Lung microvascular endothelial cell (primary cell): Measurements from ENCODE around the gene AKT1S1. TPM values are rescaled to one million over a fixed set of nuclear protein-coding genes. Genes with fewer than 3 reads are reported as not detected.
A peak's percentile ranks its signal among the peaks of the same experiment; 100 is the strongest.

Source experiments
- DNase-seq, 2 donors: peaks; one replicate each; pipeline versions ENCODE4 v3.0.0 to v3.0.0-alpha.2; 2010; ENCODE audit warnings: low read depth in 2 of 2
- total RNA-seq: library from RNA; depleted of rRNA; stranded (reverse); fragments of >200 nt; gene quantifications from 2 replicates; pipeline ENCODE4 v1.2.1, GENCODE V29; 2014

Gene AKT1S1
- total RNA-seq, 1 donor from 2014 or later, result 8.1 TPM

DNA sequence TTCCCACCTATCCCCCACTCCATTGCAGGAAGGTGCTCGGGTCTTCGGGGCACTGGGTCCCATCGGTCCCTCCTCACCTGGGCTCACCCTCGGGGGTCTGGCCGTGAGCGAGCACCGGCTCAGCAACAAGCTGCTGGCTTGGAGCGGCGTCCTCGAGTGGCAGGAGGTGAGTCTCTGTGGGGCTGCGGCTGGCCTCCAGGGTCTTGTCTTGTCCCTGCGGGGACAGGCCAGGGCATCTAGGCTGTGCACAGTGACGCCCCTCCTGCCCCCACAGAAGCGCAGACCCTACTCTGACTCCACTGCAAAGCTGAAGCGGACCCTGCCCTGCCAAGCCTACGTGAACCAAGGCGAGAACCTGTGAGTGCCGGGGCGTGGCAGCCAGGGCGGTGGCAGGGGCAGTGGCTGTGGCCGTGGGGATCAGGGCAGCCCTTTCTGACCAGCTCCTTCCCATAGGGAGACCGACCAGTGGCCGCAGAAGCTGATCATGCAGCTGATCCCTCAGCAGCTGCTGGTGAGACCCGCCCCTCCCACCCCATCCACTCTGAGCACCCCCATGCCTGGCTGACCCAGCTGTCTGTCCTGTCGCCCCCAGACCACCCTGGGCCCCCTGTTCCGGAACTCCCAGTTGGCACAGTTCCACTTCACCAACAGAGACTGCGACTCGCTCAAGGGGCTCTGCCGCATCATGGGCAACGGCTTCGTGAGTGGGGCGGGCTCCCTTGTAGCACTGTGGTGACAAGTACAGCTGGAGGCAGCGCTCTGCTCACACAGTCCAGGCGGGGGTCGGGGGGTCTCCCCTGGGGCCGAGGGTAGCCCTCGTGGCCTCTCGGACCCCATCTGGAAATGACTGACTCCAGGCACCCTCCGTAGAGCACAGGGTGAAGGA lies 22.5 kb downstream of the AKT1S1 start:
- no peak for DNase-seq

DNA sequence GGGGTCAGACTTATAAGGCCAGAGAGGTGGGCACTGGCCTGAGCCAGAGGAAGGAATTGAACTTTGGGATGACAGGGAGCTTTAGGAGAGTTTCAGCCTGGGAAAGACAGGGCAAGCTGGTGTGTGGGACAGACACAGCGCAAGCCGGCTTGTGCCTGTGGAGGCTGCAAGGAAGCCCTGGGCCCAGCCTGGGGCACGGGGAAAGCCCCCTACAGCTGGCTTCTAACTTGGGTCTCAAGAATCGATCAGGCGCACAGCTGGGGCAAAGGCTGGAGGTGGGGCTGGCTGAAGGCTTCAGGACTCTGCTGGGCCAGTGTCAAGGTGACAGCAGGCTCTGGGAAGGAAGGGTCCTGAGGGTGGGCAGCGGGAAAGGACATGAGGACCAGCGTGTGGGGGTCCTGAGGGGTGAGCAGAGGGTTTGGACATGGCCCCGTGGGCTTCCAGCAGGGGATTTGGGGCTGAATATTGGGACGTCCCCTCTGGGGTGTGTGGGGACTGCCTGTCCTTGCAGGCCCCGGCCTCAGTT lies 23.2 kb downstream of the AKT1S1 start:
- DNase-seq, result no peak

DNA sequence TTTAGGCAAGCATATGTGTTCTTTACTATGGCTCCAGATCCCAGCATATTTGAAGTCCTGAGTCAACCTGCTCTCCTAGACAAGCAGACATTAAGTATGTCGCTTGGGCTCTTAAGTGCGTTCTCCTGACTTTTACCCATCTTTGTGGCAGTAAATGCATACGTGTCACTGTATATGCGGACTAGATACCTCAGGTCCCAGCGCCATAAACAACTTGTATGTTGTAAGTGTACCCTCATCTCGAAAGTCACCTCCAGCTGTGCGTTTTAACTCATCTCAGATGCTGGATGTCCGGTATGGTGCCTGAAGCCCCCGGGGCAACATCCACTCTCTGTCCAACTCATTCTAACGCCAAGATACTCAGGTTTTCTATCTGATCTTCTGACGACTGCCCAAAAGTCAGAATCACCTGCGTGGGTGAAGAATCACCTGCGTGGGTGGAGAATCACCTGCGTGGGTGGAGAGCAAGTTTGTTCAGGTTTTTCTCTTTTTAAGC lies 24.5 kb downstream of the AKT1S1 start:
- DNase-seq, result no peak

DNA sequence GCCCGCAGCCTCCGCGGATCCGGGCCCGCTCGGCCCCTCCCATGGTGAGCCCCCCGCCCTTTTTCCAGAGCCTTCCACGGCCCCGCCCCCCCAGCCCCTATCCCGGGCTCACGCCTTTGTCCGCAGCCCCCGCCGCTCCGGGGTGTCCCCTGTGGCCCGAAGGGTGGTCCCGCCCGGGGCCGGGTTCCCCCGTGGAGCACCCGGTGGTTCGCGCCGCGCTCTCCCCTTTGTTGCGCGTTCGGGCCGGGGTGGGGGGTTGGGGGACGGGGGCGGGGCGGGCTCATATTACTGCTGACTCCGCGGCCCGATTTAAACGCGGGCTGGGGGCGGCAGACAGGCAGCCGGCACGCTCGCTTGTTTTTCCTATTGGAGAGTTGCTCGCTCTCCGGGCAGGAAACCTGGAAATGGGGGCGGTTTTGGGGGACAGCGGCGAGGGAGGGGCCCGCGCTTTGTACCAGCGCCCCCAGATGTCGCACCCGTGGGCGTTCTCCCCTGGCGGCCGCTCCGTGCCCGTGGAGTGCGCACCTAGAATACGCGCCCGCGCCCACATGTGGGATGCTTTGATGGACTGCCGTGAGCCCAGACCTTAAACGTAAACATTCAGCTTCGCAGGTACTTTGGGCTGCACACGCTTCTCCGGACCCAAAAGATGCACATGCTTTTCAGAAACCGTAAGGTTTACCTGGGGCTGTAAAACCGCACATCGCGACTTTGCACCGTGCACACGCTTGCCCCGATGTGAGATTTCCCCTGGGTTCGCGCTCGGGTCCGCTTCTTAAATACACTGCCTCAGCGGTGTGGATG lies 25.5 kb downstream of the AKT1S1 start:
- peak; percentile 33 to 56 for DNase-seq

DNA sequence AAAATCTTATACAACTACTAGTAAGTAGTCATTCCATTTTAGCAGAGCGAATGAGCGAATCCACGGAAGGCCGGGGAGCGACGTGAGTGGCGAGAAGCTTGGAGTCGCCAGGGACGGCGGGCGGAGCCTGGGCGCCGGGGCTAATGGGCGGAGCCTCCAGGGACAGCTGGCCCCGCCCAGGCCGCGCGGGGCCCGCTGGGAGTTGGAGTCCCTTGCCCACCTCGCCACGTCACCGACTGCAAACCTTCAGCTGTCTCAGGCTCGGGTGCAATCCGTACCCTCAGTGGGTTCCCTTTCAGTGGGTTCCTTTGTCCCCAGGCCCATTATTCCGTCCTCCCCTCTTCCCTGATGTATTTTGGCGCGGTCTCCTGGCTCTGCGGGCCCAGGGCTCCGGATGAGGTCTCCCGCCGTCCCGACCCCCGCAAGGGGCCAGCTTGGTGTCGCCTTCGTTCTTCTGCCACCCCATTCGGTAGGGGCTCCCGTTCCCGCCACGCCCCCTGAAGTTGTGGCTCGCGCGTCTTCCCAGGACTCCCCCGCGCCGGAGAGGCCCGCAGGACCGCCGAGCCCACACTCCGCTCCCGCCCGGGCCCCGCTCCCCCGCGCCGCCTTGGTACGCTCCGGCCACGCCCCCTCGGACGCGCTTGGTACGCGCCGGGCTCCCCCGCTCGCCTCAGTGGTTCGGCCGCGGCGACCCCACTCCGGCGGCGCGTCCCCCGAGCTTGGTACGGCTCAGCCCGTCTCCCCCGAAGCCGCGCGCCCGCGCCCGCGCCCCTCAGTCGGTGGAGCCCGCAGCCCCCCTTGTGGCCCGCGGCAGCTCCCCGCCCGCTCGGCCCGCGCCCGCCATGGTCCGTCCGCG lies 26.4 kb downstream of the AKT1S1 start, which contains the start of gene PTOV1:
Gene PTOV1 (plus strand): TSS at position 673 of the 856 bp plus-strand sequence.
- DNase-seq, result peak; percentile 92 to 95

DNA sequence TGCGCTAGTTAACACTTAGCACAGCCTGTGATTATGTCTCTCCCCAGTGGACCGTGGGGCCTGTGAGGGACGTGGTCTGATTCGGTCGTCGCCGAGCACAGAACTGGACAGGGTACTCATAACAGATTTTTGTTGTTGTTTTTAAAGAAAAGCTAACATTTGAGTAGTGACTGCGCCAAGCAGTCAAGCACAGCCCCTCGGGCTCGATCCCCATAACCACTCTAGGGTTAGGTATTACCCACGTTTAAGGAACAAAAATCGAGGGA lies 27.0 kb downstream of the AKT1S1 start:
- DNase-seq, result no peak

DNA sequence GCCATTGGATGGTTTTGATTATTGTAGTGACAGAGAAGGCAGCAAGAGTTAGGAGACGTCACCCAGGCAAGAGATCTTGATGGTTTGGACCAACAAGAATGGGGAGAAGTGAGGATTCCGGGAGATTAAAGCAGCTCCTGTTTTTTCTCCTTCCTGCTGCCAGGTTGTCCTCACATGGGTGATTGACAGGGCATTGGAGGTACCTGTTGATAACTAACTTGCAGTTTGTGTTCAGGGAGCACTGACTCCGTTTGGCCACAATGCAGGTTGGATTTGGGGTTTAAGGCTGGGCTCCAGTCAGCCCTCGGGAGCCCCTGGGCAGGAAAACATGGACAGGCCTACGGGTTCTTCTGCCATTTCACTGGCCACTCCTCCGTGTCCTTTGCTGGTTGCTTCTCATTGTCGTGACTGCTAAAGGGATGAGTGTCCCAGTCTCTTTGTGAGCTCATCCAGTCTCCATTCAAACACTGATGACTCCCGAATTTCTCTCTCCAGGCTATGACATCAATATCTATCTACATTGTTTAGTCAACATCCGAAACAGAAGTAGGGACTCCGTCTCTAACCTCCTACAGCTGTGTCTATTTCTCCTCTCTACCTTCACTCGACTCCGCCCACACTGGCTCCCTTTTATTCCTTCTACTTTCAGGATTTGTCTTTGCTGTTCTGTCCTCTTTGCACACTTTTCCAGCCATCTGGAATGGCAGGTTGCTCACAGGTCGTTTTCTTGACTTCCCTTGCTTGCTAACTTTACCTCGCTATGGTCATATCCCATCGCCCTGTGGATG lies 27.5 kb downstream of the AKT1S1 start:
- DNase-seq, result no peak

DNA sequence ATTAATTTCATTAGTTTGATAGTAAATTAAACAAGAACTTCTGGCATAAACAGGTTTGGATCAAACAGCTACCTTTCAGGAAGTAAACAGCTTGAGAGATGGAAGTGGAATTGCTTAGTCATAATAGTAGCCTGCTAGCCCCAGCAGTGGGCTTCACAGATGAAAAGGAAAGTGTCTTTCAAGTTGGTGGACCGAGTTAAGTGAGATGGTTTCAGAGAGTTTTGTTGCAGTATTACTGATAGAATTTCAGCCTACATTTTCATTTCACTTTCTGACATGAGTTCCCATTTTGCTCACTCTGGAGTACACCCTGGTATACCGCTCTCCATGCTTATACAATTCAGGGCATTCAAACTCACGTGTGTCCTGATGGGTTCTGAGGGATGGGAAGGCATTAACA lies 28.2 kb downstream of the AKT1S1 start:
- DNase-seq, result no peak

DNA sequence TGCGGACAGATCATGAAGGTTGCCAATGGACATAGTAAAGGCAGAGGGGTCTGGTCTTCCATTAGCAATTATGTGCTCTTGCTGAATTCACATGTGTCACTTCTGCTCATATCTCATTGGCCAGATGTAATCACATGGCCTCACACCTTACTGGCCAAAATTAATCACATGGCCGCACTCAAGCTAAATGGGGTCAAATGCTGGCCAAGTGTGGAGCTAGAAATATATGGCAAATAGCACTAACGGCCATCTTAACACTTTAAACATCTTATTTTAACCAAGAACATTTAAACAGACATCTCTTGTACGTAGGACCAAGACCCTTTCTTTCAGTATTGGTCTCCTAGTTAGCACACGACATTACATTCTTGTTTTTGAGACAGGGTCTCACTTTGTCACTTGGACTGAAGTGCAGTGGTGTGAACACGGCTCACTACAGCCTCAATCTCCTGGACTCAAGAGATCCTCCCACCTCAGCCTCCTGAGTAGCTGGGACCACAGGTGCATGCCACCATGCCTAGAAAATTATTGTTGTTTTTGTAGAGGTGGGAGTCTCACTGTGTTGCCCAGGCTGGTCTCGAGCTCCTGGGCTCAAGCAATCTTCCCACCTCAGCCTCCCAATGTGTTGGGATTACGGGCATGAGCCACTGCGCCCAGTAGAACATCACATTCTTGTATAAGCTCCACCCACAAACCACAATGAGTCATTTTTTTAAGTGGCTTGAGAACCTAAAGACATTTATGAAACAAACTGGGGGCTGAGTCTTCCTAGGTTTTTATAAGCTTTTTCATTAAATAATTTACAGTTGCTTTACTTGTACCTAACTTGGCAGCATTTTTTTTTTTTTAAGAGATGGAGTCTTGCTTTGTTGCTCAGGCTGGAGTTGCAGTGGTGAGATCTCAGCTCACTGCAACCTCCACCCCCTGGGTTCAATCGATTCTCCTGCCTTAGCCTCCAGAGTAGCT lies 29.1 kb downstream of the AKT1S1 start:
- peak in 1 of 2 donors; percentile 74 for DNase-seq

DNA sequence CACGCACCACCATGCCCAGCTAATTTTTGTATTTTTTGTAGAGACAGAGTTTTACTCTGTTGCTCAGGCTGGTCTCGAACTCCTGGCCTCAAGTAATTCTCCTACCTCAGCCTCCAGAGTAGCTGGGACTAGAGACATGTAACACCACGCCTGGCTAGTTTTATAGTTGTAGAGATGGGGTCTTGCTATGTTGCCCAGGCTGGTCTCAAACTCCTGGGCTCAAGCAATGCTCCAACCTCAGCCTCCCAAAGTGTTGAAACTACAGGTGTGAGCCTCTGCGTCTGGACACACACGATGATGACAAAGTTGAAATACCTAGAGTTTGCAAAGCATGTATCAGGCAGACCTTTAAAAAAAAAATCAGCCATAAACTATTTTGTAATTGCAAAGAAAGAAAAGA lies 30.7 kb downstream of the AKT1S1 start:
- no peak for DNase-seq

DNA sequence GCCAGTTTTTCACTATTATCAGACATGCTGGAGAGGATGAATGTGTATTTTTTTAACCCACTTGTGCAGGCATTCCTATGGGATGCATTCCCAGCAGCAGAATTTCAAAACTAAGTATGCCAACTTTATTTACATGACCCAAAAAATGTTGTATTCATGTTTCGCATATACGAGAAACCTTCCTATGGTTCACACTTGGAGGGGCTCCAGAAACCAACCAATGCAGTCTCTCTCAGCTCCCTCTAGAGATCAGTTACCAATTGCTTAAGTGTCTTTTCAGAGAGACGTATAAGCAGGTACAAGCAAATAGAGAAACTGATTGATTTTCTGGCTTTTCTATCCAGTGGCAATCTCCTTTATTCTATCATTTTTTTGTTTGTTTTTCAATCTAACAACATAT lies 31.7 kb downstream of the AKT1S1 start:
- no peak for DNase-seq

DNA sequence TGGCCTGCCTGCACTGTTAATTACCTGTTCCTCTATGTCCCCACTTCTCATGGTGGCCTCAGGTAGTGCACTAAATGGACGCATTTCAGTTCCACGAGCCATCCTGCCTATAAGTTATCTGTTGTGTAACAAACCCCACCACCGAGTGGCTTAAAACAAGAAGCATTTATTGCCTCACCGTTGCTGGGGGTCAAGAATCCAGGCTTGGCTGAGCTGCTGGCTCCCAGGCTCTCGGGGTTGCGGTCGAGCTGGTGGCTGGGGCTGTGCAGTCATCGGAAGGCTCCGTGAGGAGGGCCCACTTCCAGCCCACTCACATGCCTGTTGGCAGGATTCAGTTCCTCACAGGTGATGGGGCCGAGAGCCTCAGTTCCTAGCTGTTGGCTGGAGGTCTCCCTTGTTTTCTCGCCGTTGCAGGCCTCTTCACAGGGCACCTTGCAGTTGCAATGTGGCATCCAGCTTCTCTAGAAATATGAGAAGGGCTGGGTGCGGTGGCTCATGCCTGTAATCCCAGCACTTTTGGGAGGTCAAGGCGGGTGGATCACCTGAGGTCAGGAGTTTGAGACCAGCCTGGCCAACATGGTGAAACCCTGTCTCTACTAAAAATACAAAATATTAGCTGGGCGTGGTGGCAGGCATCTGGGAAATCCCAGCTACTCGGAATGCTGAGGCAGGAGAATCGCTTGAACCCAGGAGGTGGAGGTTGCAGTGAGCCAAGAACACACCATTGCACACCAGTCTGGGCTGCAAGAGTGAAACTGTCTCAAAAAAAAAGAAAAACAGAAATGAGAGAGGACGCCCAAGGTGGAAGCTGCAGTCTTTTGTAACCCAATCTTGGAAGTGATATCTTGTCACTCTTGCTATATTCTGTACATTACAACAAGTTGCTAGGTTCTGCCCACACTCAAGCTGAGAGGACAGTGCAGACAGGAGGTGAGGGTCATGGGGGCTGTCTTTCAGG lies 32.7 kb downstream of the AKT1S1 start:
- DNase-seq, result no peak

DNA sequence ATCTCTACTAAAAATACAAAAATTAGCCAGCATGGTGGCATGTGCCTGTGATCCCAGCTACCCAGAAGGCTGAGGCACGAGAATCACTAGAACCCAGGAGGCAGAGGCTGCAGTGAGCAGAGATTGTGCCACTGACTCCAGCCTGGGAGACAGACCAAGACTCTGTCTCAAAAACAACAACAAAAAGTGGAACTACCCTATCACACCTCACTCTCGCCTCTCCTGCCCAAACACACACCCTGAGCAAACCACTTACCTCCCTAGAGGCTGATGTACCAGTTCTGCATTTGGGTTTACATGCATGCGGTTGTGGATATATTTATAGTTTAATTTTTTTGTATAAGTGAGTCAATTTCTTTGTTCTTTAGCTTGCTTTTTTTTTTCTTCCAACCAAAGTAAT lies 33.9 kb downstream of the AKT1S1 start:
- no peak for DNase-seq

DNA sequence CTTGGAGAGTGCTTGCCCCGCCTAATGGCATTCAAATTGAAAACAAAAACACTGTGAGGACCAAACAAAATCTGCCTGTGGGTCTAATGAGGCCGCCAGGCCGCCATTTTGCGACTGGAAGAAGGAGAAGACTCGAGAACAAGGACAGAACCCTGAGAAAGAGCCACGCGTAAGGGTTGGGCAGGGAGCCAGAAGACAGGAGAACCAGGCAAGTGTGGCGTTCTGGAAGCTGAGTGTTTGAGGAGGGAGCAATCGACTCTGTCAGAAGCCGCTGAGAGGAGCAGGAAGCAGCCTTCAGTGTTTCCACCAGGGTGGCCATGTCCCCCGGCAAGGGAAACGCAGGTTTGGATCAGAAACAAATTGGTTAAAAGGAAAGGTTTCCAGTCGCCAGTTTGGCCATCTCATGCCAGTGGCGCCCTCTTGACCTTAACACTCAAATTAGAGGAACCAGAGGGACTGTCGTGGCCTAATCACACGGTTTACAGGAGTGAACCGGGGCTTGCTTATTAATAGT lies 36.4 kb downstream of the AKT1S1 start:
- DNase-seq, result no peak

DNA sequence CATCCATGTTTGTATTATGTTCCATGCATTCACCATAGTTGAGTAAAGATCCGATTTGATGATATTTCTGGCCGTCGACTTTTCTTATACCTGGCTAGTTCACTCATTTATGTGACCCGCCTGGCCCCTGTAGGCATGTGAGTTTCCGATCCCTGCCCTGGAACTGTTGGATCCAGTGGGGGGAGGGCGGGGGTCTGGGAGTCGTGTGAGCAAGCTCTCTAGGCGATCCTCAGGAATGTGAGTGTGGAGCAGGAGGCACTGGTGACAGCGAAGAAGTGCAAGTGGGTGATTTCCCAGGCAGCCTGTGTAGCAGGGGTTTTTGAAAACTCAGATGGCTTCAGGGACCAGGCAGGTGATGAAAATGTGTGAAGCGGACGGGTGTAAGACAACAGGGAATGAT lies 36.8 kb downstream of the AKT1S1 start:
- no peak for DNase-seq

DNA sequence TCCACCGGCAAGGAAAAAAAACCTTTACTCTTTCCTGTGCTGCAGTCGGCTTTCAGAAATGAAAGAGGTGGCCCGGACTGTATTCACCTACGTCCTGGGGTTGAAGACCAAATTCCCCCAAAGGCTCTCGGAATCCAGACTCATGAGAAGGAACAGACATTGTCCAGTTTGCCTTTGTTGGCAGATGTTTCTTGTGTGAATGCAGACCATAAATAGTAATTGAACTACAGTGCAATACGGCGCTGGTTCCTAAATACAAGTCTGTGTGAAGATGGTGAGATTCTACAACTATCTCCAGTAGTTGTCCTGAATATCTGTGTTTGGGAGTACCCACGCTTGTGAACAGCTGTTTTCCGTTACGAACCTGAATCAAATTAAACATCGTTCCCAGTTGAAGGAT lies 37.4 kb downstream of the AKT1S1 start:
- DNase-seq, result no peak

DNA sequence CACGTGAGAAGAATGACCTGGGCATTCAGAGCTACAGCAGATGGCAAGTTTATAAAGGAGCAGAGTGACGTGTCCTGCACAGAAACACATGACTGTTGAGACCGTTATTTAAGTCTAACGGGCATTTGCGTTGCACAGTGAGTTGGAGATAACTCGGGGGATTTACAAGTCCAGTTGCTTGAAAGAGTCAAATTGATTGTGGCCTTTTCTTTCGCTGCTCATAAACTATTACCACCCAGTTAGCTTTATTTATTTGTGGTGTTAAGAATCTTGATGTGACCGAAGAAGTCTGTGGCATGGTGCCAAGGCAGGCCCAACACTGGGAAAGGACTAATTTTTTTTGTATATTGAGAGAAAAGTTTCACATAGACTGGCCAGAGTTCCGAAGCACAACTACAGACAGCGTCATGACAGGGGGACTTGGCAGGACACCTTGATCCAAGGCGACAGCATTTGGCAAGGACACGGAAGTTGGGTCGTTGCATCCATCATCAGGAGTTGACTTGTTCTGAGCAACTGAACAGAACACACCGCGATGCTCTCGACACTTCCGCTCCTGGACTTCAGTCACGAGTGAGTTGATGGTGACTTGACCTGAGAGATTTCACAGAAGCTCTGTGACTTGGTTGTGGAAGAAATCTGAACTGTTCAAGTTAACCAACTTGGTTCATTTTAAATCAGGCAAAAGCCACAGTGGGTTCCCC lies 38.1 kb downstream of the AKT1S1 start:
- DNase-seq, result no peak
